ENCODE data around the gene TMEM273.
A peak's percentile ranks its signal among the peaks of the same experiment; 100 is the strongest.

The TMEM273 gene

DNA sequence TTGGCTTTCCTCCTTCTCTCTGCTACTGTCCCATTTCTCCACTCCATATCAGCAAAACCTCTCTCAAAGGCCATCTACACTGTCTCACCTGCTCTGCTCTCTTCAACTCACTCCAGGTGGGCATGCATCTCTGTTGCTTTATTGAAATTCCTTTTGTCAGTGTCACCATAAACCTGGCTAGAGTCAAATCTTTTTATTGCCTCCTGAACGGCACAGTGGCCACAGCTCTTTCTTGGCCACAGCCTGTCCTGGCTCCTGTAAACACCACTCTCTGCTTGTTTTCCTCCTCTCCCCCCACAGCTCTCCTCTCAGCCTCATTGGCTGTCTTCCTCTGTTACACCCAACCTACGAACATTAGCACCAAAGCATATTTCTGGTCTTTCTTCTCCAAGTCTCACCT, 31.1 kb upstream of the TMEM273 start:
- H3K4me1 Mint-ChIP-seq (ENCODE audit: low read depth in 2 of 2) = peaks cover 8 to 13% of the 10 kb centered on the region in 2 donors
- no peak for DNase-seq
- no peak overlapping the region for H3K4me3 Mint-ChIP-seq
- peaks cover 6 to 19% of the 10 kb centered on the region in 2 donors for H3K27me3 Mint-ChIP-seq
- H3K9me3 Mint-ChIP-seq = no peaks in the 10 kb centered on the region
- H3K36me3 Mint-ChIP-seq (ENCODE audit: insufficient read depth) = no peaks in the 10 kb centered on the region
- no peak for ATAC-seq (replicated peaks)
- no peak overlapping the region for H3K27ac Mint-ChIP-seq

DNA sequence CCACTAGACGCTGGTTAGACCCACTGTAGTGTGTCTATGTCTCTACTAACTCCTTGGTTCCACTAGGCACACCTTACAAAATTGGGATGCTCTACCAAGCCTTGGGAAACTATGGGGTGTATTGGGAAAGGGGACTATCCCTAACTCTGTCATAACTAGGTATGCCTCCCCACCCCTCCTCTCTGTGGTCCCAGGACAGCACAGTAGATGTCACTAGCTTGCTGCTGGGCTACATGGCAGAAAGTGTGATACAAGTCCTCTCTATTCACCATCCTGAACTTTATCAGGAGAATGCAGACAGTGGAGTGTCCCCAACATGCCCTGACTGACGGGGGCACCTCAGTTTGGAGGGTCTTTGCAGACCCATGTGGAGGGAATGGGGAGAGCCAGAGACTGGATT, 30.3 kb upstream of the TMEM273 start:
- DNase-seq (no peak), ATAC-seq (replicated peaks) (no peak)
- Mint-ChIP-seq H3K9me3 (no peaks in the 10 kb centered on the region), H3K27me3 (peaks cover 12 to 26% of the 10 kb centered on the region in 2 donors), H3K4me3 (no peak overlapping the region), H3K4me1 (ENCODE audit: low read depth in 2 of 2) (peaks cover 8 to 13% of the 10 kb centered on the region in 2 donors), H3K27ac (no peak overlapping the region), H3K36me3 (ENCODE audit: insufficient read depth) (no peaks in the 10 kb centered on the region)

DNA sequence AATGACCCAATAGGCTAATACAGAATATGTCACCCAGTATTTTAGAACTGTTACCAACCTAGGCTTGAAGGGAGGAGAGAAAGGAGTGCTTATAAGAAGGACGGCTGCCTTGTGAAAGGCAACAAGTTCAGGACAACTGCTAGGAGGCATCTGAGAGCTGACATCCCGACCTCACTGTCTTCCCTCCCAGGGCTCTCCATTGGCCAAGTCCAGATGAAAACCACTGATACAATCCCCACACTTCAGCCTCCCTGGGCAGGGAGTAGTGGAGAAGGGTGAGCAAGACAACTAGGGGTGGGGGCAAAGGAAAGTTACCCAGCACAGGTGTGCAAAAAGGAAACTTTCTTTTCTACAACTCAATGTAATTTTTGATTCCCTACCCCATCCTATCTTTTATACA, 29.5 kb upstream of the TMEM273 start:
- peaks cover 8 to 13% of the 10 kb centered on the region in 2 donors for H3K4me1 Mint-ChIP-seq (ENCODE audit: low read depth in 2 of 2)
- H3K36me3 Mint-ChIP-seq (ENCODE audit: insufficient read depth) = no peaks in the 10 kb centered on the region
- DNase-seq (no peak), ATAC-seq (replicated peaks) (no peak)
- H3K27me3 Mint-ChIP-seq = peaks cover 17 to 32% of the 10 kb centered on the region in 2 donors
- H3K27ac Mint-ChIP-seq = peak overlapping the region in 1 of 2 donors; percentile 10
- peak overlapping the region in 1 of 2 donors; percentile 0 for H3K4me3 Mint-ChIP-seq
- H3K9me3 Mint-ChIP-seq = no peaks in the 10 kb centered on the region

DNA sequence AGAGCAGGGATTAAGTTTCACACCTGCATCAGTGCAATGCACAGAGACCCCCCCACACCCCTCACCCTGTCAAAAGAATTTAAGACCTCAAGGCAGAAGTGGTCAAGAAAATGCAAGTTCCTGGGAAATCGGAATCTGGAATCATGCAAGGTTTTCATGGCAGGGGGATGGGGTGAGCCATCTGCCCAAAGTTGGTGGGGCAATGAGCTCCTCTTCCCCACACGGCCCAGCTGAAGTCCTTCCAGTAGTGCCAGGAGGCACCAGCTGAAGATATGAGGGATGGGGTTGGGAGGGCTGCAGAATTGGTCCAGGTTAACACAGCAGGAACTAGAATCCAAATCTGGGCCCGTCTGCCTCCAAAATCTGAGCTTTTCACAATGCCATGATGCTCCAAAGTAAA, 25.0 kb upstream of the TMEM273 start:
- Mint-ChIP-seq H3K27ac (no peak overlapping the region), H3K36me3 (ENCODE audit: insufficient read depth) (no peaks in the 10 kb centered on the region), H3K4me3 (no peak overlapping the region), H3K4me1 (ENCODE audit: low read depth in 2 of 2) (peaks cover 10 to 17% of the 10 kb centered on the region in 2 donors), H3K27me3 (peaks cover 13 to 38% of the 10 kb centered on the region in 2 donors), H3K9me3 (no peaks in the 10 kb centered on the region)
- DNase-seq (no peak), ATAC-seq (replicated peaks) (no peak)

DNA sequence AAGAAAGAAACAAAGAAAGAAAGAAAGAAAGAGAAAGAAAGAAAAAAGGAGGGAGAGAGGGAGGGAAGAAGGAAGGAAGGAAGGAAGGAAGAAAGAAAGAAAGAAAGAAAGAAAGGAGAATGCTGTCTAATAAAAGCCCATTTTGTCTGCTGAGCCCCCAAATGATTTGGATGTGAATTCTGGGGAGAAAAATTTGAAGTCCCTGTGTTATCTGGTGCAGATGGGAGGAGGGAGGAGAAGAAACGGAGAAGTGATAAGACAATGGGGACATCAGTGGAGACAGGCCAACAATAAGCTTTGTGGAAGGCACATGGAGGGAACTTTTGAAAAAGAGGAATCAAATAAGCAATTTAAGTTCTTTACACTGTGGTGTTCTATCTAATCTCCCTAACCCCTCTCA, 24.6 kb upstream of the TMEM273 start:
- ATAC-seq (replicated peaks) = no peak

DNA sequence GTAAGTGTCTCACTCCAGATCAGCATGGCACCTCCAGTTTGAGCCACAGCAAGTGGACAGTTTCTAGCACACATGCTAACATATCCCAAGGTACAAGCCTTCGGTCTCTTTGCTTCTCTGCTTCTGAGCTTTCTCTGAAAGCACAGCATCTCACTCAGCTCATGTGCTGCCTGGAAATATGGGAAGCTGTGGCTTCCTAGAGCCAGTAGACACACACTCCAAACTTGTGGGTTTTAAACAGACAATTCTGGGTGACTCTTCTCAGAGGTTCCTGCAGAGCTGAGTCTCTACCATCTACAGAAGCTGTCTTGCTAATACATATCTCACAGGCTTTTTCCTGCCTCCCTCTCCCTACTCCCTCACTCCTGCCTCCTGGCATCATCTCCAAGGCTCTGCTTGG, 23.9 kb upstream of the TMEM273 start:
- H3K27me3 Mint-ChIP-seq = peaks cover 13 to 38% of the 10 kb centered on the region in 2 donors
- H3K9me3 Mint-ChIP-seq = no peaks in the 10 kb centered on the region
- H3K4me3 Mint-ChIP-seq = no peak overlapping the region
- H3K27ac Mint-ChIP-seq = peak overlapping the region in 1 of 2 donors; percentile 29
- H3K36me3 Mint-ChIP-seq (ENCODE audit: insufficient read depth) = no peaks in the 10 kb centered on the region
- peaks cover 7 to 11% of the 10 kb centered on the region in 2 donors for H3K4me1 Mint-ChIP-seq (ENCODE audit: low read depth in 2 of 2)
- DNase-seq = no peak
- no peak for ATAC-seq (replicated peaks)

More for the DNA sequence above, 24.6 kb upstream of the TMEM273 start:
- peaks cover 10 to 17% of the 10 kb centered on the region in 2 donors for H3K4me1 Mint-ChIP-seq (ENCODE audit: low read depth in 2 of 2)
- peaks cover 13 to 38% of the 10 kb centered on the region in 2 donors for H3K27me3 Mint-ChIP-seq
- no peak for DNase-seq
- H3K9me3 Mint-ChIP-seq = no peaks in the 10 kb centered on the region
- no peaks in the 10 kb centered on the region for H3K36me3 Mint-ChIP-seq (ENCODE audit: insufficient read depth)
- no peak overlapping the region for H3K4me3 Mint-ChIP-seq
- H3K27ac Mint-ChIP-seq = no peak overlapping the region

DNA sequence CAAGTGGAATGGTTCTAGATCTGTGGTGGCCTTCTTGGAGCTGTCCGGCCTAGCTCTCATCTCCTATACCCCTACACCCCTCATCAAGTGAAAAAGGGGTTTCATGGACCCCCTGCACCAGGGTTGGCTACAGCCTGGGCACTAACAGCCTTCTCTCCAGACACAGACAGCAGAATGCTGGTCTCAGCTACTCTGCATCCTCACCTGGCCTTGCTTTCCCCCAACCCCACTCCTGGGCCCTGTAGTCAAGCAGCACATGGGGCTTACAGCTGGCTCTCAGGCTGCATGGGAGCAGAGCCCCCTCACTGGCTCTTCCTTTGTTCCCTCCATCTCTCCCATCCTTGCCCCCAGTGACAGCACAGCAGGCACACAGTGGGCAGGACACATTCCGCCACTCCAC, 20.8 kb upstream of the TMEM273 start:
- ATAC-seq (replicated peaks) (no peak), DNase-seq (no peak)
- H3K27me3 Mint-ChIP-seq = peaks cover 25 to 35% of the 10 kb centered on the region in 2 donors
- H3K4me3 Mint-ChIP-seq = no peak overlapping the region
- no peaks in the 10 kb centered on the region for H3K9me3 Mint-ChIP-seq
- H3K27ac Mint-ChIP-seq = no peak overlapping the region
- H3K36me3 Mint-ChIP-seq (ENCODE audit: insufficient read depth) = no peaks in the 10 kb centered on the region
- peaks cover 2 to 4% of the 10 kb centered on the region in 2 donors for H3K4me1 Mint-ChIP-seq (ENCODE audit: low read depth in 2 of 2)

DNA sequence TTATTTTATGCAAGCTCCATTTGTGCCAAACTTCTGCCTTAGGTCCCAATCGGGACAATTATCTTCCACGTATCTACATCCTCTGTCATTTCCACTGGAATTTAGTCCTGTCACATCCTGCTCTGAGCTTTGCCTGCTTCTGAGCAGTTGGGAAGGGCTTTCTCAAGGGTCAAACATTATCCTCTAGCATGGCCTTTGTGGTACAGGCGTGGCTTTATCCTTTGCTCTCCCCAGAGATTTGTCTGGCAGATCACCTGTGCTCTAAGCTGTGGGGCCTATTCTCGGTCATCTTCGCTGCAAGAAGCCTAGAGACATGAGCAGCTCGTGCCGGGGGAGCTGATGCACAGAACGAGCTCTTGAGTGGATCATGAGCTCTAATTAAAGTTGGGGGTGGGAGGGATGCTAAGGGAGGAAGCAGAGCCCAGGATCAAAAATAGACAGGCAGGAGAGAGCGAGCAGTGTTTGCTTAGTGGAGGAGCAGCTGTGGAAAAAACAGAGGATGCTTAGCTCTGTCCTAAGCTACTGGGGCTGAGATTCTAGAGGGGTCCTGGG, 19.8 kb upstream of the TMEM273 start:
- H3K4me3 Mint-ChIP-seq = no peak overlapping the region
- ATAC-seq (replicated peaks) (no peak), DNase-seq (no peak)
- H3K27me3 Mint-ChIP-seq = peaks cover 21 to 34% of the 10 kb centered on the region in 2 donors
- H3K27ac Mint-ChIP-seq = no peak overlapping the region
- H3K36me3 Mint-ChIP-seq (ENCODE audit: insufficient read depth) = no peaks in the 10 kb centered on the region
- H3K9me3 Mint-ChIP-seq = no peaks in the 10 kb centered on the region
- peaks cover 2 to 4% of the 10 kb centered on the region in 2 donors for H3K4me1 Mint-ChIP-seq (ENCODE audit: low read depth in 2 of 2)

DNA sequence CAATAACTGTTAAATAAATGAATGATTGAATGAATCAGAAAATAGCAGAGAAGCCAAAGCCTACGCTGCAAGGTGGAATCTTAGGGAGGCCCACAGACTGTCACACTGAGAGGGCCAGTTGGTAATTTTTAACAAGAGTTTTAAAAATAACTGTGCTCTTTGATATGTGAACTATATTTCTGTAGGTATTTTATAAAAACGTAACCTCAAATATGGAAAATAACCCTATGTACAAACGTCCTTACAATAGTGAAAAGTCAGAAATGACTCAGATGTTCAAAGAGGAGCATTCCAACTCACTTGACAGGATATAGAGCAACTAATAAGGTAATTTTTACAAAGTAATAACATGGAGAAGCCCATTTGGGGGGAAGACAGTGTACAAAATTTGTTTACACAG, 18.9 kb upstream of the TMEM273 start:
- Mint-ChIP-seq H3K4me1 (ENCODE audit: low read depth in 2 of 2) (peaks cover 2 to 4% of the 10 kb centered on the region in 2 donors), H3K4me3 (no peak overlapping the region), H3K27ac (no peak overlapping the region), H3K36me3 (ENCODE audit: insufficient read depth) (no peaks in the 10 kb centered on the region), H3K9me3 (no peaks in the 10 kb centered on the region), H3K27me3 (peaks cover 16 to 26% of the 10 kb centered on the region in 2 donors)
- DNase-seq (no peak), ATAC-seq (replicated peaks) (no peak)

DNA sequence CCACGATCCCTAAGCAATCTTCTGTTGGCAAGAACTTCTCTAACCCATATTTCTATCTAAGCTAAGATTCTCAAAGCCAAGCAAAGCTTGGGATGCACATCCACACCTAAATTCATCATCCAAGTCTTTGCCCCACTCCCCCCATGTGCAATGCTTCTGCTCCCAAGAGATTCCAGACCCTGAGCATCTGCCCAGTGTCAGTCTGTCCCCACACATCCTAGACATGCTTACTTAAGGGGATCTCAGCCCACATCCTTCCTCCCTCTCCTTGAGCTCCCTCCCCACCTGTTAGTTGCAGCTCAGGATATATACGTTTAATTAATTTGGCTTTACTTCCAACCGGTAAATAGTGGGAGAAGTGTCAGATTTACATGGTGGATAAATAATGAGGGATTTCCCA, 17.0 kb upstream of the TMEM273 start:
- peaks cover 15 to 16% of the 10 kb centered on the region in 2 donors for H3K27me3 Mint-ChIP-seq
- ATAC-seq (replicated peaks) = no peak
- H3K9me3 Mint-ChIP-seq = no peaks in the 10 kb centered on the region
- no peak overlapping the region for H3K27ac Mint-ChIP-seq
- H3K36me3 Mint-ChIP-seq (ENCODE audit: insufficient read depth) = no peaks in the 10 kb centered on the region
- H3K4me3 Mint-ChIP-seq = no peak overlapping the region
- no peaks in the 10 kb centered on the region for H3K4me1 Mint-ChIP-seq (ENCODE audit: low read depth in 2 of 2)
- no peak for DNase-seq

DNA sequence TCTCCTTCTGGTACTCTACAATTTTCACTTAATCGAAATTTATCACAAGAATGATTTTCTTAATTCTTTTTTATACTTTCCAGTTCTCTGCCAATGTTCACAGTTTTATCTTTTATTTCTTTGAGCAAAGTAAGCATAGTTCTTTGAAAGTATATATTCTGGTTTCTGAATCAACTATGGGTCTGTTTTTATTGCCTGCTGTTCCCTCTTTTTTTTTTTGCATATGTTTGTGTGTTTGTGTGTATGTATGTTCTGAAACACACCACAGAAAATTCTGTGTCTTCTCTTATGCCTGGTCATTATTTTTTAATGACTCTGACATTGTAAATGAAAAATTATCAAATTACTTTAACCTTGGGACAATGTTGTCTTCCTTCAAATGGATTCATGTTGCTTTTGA, 15.9 kb upstream of the TMEM273 start:
- no peaks in the 10 kb centered on the region for H3K4me1 Mint-ChIP-seq (ENCODE audit: low read depth in 2 of 2)
- H3K36me3 Mint-ChIP-seq (ENCODE audit: insufficient read depth) = no peaks in the 10 kb centered on the region
- H3K27ac Mint-ChIP-seq = no peak overlapping the region
- H3K27me3 Mint-ChIP-seq = peaks cover 15 to 16% of the 10 kb centered on the region in 2 donors
- ATAC-seq (replicated peaks) = no peak
- H3K9me3 Mint-ChIP-seq = no peaks in the 10 kb centered on the region
- no peak overlapping the region for H3K4me3 Mint-ChIP-seq
- no peak for DNase-seq

DNA sequence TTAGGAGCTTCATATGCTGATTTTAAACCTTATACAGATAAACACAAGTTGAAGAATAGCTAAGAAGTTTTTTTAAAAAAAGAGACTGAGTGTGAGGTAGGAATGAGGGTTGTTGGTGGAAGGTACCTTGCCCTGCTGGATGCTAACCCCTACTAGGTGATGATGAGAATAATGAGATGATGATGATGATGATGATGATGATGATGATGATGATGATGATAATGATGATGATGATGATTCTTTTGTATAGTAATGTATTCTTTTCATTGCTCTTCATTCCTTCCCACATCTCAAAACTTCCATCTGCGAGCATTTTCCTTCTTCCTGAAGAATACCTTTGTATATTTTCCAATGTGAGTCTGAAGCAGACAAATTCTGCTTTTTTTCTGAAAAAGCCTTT, 14.1 kb upstream of the TMEM273 start:
- Mint-ChIP-seq H3K9me3 (no peaks in the 10 kb centered on the region), H3K4me3 (no peak overlapping the region), H3K27me3 (peaks cover 16 to 24% of the 10 kb centered on the region in 2 donors), H3K4me1 (ENCODE audit: low read depth in 2 of 2) (no peaks in the 10 kb centered on the region), H3K36me3 (ENCODE audit: insufficient read depth) (no peaks in the 10 kb centered on the region), H3K27ac (no peak overlapping the region)
- DNase-seq (no peak), ATAC-seq (replicated peaks) (no peak)

DNA sequence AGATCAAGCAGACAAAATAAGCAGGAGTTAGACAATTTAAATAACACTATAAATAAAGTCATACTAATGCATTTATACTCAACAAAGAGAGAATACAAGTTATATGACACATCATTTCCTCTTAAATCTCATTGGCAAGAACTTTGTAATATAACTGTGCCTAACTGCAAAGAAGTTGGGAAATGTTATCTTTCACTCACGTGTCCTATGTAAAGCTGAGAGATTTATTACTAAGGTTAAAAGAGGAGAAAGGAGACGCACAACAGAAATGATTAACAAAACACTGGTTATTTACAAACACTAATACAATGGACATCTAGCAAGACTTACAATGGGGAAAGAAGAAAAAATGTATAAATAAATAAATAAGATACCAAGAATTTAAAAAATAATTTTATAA, 12.7 kb upstream of the TMEM273 start:
- Mint-ChIP-seq H3K27ac (no peak overlapping the region), H3K9me3 (no peaks in the 10 kb centered on the region), H3K36me3 (ENCODE audit: insufficient read depth) (no peaks in the 10 kb centered on the region), H3K27me3 (peaks cover 26 to 28% of the 10 kb centered on the region in 2 donors), H3K4me1 (ENCODE audit: low read depth in 2 of 2) (no peaks in the 10 kb centered on the region), H3K4me3 (no peak overlapping the region)
- DNase-seq (no peak), ATAC-seq (replicated peaks) (no peak)

DNA sequence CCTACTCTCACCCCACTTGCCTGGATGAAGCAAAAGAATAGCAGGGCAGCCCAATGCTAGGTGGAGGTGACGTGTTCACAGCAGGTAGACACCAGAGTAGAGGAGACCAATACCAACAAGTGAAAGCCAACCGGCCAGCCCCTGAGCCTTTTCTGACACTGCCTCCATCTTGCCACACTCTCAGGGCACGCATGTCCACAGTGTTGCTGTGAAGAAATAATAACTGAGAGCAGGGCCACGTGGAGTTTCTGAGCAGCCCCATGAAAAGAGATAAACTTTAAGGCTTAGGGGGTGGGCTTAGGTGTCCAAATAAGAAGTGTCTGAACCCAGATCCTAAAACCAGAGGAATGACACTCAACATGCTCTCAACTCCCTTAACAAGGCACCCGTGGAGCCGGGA, 9.0 kb upstream of the TMEM273 start:
- H3K27me3 Mint-ChIP-seq = peaks cover 11 to 17% of the 10 kb centered on the region in 2 donors

More for the DNA sequence above, 9.0 kb upstream of the TMEM273 start:
- no peak overlapping the region for H3K4me3 Mint-ChIP-seq
- no peak overlapping the region for H3K27ac Mint-ChIP-seq
- no peaks in the 10 kb centered on the region for H3K9me3 Mint-ChIP-seq
- ATAC-seq (replicated peaks) = no peak
- no peak for DNase-seq
- no peaks in the 10 kb centered on the region for H3K36me3 Mint-ChIP-seq (ENCODE audit: insufficient read depth)
- H3K4me1 Mint-ChIP-seq (ENCODE audit: low read depth in 2 of 2) = peaks cover 7 to 11% of the 10 kb centered on the region in 2 donors
